Aorta (tissue), 5 donors: ENCODE results near the gene PCNX2. TPM values are rescaled to one million over a fixed set of nuclear protein-coding genes. Genes with fewer than 3 reads are reported as not detected.

Experiments
- ATAC-seq: fragments of 200-7000 bp; cut with Tn5 transposase; one replicate; pipeline ENCODE4 v1.9.1; 2022; ENCODE audit warnings: moderate library complexity; ENCODE audit not compliant: low FRiP score
- DNase-seq, 2 donors: peaks; one replicate each; pipeline ENCODE4 v3.0.0-alpha.2; 2020
- H3K27ac ChIP-seq, 2 donors: one replicate each; pipeline ENCODE4 v1.5.1; 2013; ENCODE audit warnings: low read length in 2 of 2, mild to moderate bottlenecking in 2 of 2, moderate library complexity in 2 of 2, control low read depth in 1 of 2, inconsistent platforms in 1 of 2, low read depth in 1 of 2
- H3K27me3 ChIP-seq, 2 donors: one replicate each; pipeline ENCODE4 v1.6.1; 2013; ENCODE audit warnings: control low read depth in 1 of 2, low read length in 1 of 2, mild to moderate bottlenecking in 1 of 2, moderate library complexity in 1 of 2; ENCODE audit not compliant: insufficient read depth in 2 of 2, control insufficient read depth in 1 of 2
- H3K36me3 ChIP-seq, 2 donors: one replicate each; pipeline ENCODE4 v1.6.1; 2013; ENCODE audit warnings: control low read depth in 1 of 2, low read length in 1 of 2, mild to moderate bottlenecking in 1 of 2; ENCODE audit not compliant: insufficient read depth in 2 of 2, control insufficient read depth in 1 of 2
- H3K4me1 ChIP-seq, 2 donors: one replicate each; pipeline ENCODE4 v1.6.1; 2013; ENCODE audit warnings: low read length in 2 of 2, control low read depth in 1 of 2, mild to moderate bottlenecking in 1 of 2, moderate library complexity in 1 of 2; ENCODE audit not compliant: insufficient read depth in 2 of 2, control insufficient read depth in 1 of 2
- H3K4me3 ChIP-seq, 2 donors: one replicate each; pipeline ENCODE4 v1.5.1; 2013; ENCODE audit warnings: low read length in 2 of 2, control low read depth in 1 of 2, mild to moderate bottlenecking in 1 of 2
- H3K9me3 ChIP-seq: one replicate; pipeline ENCODE4 v1.6.1; 2013; ENCODE audit warnings: mild to moderate bottlenecking, low read length; ENCODE audit not compliant: control insufficient read depth
- WGBS, 2 donors: extraction: QIAGEN DNeasy Blood & Tissue Kit; methylation state at CpG; one replicate each; pipeline ENCODE4 v1.1.7; 2013; 5-methylcytosine and 5-hydroxymethylcytosine counted together
- intact Hi-C, 2 donors: fragments of 100-400 bp; cut with DNase I; formaldehyde crosslinking; loops; one replicate each; pipeline versions ENCODE4 v1.14.2 to v1.15.0; 2022
- polyA plus RNA-seq, 2 donors: library from polyadenylated mRNA; stranded (reverse); fragments of 200-250 nt; gene quantifications; one replicate each; pipeline ENCODE4 v1.2.3, GENCODE V29; 2013
- total RNA-seq, 2 donors: library from RNA; stranded (reverse); fragmentation: NEBNext Ultra II Directional; extraction: Animal tissue kit (Norgen Biotek cat#: 25700); gene quantifications; one replicate each; pipeline ENCODE4 v1.2.1, GENCODE V29; 2021
- donor health status: healthy with polysubstance abuse.
- donor health status: Bipolar disorder and iron deficiency.
- donor health status: DM: no; HTN: no; CAD: no.
- donor health status: DM: no; HTN: no; CAD: no.
- donor health status: DM: yes; HTN: yes; CAD: no.

Gene PCNX2
- total and polyA plus RNA-seq, 4 donors, result 0.38 to 27.2 (median 20.1) TPM

DNA sequence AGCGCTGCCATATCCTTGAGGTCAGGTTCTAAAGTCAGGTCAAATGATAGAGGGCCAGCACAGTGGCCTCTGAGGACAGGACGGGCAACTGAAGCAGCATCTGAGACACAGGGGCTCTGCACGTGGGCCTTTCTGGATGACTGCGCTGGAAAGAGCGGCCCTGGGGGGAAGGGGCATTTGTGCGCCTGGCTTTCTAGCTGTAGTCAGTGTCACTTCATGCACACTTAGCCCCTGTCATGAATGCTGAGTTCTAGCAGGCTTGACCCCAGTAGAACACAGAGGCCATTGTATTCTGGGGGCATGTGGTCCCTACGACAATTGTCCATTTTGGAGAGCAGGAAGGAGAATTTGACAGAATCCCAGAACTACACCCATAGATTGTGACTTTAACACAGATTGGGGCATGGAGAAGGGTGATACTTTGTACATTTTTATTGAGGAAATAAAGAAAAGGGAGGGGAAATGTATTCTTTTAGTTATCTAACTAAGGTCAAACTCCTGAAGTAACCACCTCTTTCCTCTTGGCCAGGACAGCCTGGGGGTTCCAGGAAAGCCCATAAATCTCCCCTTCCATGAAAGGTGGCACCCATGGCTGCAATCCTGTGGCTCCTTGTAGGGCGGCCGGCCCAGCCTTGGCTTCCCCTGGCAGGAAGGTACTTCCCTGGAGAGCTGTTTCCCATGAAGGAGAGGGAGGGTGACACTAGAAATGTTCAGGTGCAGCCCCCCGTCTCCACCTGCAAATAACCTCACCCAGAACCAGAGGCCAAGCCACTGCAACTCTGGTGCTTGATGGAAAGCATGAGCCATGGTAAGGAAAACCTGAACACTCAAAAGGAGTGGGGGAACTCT, 310.7 kb downstream of the PCNX2 start:
- Histone ChIP-seq H3K36me3 (no peaks in the 10 kb centered on the region), H3K9me3 (no peaks in the 10 kb centered on the region), H3K27me3 (no peaks in the 10 kb centered on the region), H3K27ac (no peak overlapping the region), H3K4me3 (no peak overlapping the region), H3K4me1 (no peaks in the 10 kb centered on the region)
- intact Hi-C loops, result no loop called here
- 96% methylated on average over 10 of the region's 10 CpGs for whole genome bisulfite sequencing, 2 donors
- no peak for ATAC-seq
- DNase-seq, result no peak

DNA sequence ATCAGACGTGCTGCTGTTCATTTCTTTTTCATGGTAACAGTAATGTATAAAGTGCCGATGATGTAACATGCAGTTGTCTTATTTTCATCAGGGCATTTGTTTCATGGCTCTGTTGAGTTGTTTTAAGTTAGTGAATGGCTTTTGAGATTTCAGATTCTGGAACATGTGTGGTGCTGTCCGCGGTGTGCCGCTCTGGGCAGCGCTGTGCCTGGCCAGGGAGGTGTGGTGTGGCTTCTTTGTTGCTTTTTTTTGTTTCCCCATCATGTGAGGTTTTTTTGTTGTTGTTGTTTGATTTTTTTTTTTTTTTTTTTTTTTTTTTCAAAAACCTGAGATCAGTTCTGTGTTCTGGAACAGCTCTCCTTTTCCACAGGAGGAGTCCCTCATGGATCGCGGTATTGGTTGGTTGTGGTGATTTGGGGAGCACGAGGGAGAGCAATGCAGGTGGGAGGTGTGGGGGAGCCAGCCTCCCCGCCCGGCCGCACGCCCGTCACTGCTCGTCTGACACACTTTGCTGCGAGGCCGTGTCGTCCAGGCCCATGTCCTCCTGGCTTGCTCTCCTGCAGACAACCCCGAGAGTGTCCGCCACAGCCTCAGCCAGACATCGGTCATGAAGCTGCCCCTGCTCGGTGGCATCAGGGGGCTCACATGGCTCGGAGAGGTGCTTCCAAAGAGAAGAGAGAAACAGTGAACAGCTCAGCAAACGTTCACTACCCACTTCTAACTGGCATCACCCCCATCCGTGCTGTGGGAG, 311.5 kb downstream of the PCNX2 start:
- WGBS, 2 donors, result 88 to 91% methylated on average over 25 of the region's 25 CpGs
- H3K27ac ChIP-seq, result no peak overlapping the region
- no peak for ATAC-seq
- intact Hi-C loops, result no loop called here
- H3K4me3 ChIP-seq, result no peak overlapping the region
- H3K9me3 ChIP-seq, result no peaks in the 10 kb centered on the region
- H3K27me3 ChIP-seq, result no peaks in the 10 kb centered on the region
- H3K4me1 ChIP-seq, result no peaks in the 10 kb centered on the region
- H3K36me3 ChIP-seq, result no peaks in the 10 kb centered on the region
- no peak for DNase-seq

DNA sequence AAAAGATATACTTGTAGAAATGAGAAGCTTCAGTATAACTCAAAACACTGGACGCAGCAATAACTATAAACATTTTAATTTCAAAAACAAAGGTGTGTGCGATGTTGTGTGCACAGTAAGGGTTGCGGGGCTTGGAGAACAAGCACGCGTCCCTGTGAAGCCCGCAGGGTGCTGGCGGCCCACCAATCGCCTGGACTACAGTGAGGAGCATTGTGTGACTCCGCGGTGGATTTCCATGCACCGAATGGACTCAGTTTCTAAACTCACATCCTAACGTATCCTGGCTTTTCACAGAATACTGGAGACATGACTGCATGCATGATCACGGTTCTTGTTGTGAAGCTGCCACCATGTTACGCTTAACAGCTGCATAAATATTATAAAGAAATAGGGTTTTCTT, 312.1 kb downstream of the PCNX2 start:
- Histone ChIP-seq H3K4me3 (no peak overlapping the region), H3K9me3 (no peaks in the 10 kb centered on the region), H3K27me3 (no peaks in the 10 kb centered on the region), H3K36me3 (no peaks in the 10 kb centered on the region), H3K27ac (no peak overlapping the region), H3K4me1 (no peaks in the 10 kb centered on the region)
- ATAC-seq (no peak), DNase-seq (no peak)
- 95 to 98% methylated on average over 14 of the region's 14 CpGs for WGBS, 2 donors
- intact Hi-C loops, result no loop called here

DNA sequence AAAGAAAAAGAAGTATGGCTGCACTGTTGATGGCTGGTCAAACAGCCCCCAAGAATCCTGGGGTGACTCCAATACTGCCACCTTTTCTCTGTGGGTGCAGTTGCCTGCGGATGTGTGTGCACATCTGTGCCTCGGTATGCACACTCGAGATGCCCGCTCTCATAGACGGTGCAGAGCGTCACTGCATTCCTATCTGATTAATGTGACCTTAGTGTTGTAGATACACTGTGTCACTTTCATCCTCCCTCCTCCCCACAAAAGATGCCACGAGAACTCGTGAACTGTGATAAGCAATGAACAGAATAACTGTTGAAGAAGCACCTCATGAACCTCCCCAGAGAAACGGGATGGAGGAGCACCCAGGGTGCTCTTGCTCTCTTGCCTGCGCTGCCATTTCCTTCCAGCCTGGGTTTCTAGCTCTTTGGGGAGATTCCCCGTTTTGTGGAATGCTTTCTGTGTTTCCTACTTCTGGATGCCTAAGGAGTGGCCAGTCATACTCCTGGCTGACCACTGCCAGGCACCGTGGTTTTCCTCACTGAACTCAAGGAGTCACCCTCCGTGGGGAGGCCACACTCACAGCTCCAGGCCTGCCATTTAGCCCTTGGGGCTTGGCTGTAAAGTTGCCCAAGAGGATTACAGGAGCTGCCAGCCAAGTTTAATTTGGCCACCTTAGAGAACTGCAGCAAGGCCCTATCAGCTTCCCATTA, 313.1 kb downstream of the PCNX2 start:
- intact Hi-C loops, result no loop called here
- Histone ChIP-seq H3K27ac (no peak overlapping the region), H3K9me3 (no peaks in the 10 kb centered on the region), H3K4me1 (no peaks in the 10 kb centered on the region), H3K36me3 (peaks cover 0 to 2% of the 10 kb centered on the region in 2 donors), H3K4me3 (no peak overlapping the region), H3K27me3 (no peaks in the 10 kb centered on the region)
- 62% methylated on average over 13 of the region's 13 CpGs for WGBS, 2 donors
- ATAC-seq, result no peak
- no peak for DNase-seq

GRCh38 chr1:232980986-232981560, 314.5 kb downstream of the PCNX2 start:
- intact Hi-C loops, result no loop called here
- no peak for DNase-seq
- Histone ChIP-seq H3K9me3 (no peaks in the 10 kb centered on the region), H3K4me1 (no peaks in the 10 kb centered on the region), H3K27me3 (no peaks in the 10 kb centered on the region), H3K36me3 (peaks cover 0 to 2% of the 10 kb centered on the region in 2 donors), H3K27ac (no peak overlapping the region), H3K4me3 (no peak overlapping the region)
- 91% methylated on average over 9 of the region's 9 CpGs for WGBS, 2 donors
- ATAC-seq, result no peak

- DNase-seq (no peak), ATAC-seq (no peak)
- Histone ChIP-seq H3K27ac (no peak overlapping the region), H3K9me3 (no peaks in the 10 kb centered on the region), H3K36me3 (peaks cover 0 to 2% of the 10 kb centered on the region in 2 donors), H3K4me1 (no peaks in the 10 kb centered on the region), H3K4me3 (no peak overlapping the region), H3K27me3 (no peaks in the 10 kb centered on the region)
- WGBS, 2 donors, result 80 to 84% methylated on average over 13 of the region's 13 CpGs
- intact Hi-C loops, result no loop called here
Measured at GRCh38 chr1:232980355-232980978, 315.1 kb downstream of the PCNX2 start.

DNA sequence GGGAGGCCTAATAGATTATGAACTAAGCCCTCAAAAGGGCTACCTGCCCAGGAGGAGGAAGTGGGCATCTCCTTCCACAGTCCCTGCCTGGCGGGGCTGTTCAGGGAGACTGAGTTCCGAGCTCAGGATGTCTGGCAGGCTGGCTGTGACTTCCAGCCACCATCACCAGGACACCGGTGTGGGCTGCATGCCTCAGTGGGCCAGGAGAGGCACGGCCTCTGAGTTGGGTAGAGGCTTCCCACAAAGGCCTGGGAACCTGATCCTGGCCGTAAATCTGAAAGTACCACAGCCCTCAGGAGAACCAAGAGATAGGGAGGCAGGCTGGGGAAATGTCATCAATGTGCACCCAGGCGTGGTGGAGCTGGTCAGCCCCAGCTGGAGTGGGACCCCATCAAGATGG, 316.0 kb downstream of the PCNX2 start:
- H3K27me3 ChIP-seq, result no peaks in the 10 kb centered on the region
- H3K9me3 ChIP-seq, result no peaks in the 10 kb centered on the region
- DNase-seq (no peak), ATAC-seq (no peak)
- intact Hi-C loops, result no loop called here
- WGBS, 2 donors, result 96 to 97% methylated on average over 6 of the region's 6 CpGs
- no peak overlapping the region for H3K27ac ChIP-seq
- H3K4me1 ChIP-seq, result no peaks in the 10 kb centered on the region
- no peak overlapping the region for H3K4me3 ChIP-seq
- peaks cover 0 to 2% of the 10 kb centered on the region in 2 donors for H3K36me3 ChIP-seq

DNA sequence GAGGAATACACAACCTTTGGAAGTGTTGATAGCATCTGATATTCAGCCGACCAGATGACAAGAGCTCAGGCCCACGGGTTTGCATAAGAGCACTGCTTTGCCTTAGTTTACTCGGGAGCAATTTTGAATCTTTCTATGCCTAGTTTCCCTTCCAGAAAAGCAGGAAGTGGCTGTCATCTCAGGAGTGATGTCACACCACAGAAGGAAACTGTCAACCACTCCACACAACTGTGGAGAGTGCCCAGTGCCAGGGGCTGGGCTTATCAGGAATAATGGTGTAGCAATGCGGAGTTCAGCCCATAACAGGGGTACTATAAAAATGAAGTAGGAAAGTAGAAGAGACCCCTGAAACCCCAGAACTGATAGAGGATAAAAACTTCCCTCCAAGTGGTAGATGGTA, 316.7 kb downstream of the PCNX2 start:
- peaks cover 0 to 2% of the 10 kb centered on the region in 2 donors for H3K36me3 ChIP-seq

More for the DNA sequence above, 316.7 kb downstream of the PCNX2 start:
- no peaks in the 10 kb centered on the region for H3K4me1 ChIP-seq
- DNase-seq (no peak), ATAC-seq (no peak)
- no peak overlapping the region for H3K27ac ChIP-seq
- WGBS, 2 donors, result 77 to 84% methylated on average over 4 of the region's 4 CpGs
- no peaks in the 10 kb centered on the region for H3K27me3 ChIP-seq
- intact Hi-C loops, result no loop called here
- H3K9me3 ChIP-seq, result no peaks in the 10 kb centered on the region
- H3K4me3 ChIP-seq, result no peak overlapping the region
